NCI-H510A (cell line): ENCODE data around the gene ANKRD33B.

Experiments
- DNase-seq: peaks from one replicate; lab custom pipeline; 2025; lab: John Stamatoyannopoulos, UW

Gene ANKRD33B

DNA sequence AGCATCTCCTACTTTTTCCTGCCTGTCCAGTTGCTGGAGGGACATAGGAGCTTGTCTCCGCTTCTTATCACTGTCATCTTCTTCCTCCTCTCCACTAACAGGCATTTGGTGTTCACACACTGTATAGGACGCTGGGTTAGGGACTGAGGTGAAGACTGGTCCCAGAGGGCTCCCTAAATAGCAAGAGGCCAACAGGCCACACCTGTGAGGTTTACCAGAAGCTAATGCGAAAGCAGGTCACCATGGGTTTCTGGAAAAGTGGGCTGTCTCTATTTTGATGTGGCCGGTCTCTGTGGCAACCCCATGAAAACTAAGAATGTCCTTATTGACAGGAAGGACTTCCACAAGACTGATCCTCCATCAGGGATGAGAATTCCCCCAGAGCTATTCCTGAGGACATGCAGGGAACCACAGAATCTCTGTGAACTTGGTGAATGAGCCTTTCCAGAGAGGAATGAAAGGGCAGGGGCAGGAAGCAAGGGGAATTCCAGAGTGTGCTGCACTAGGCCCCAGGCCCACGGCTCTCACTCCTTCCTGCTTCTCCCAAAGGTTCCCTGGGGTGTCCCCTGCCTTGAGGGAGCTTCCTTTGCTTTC, 135.5 kb downstream of the ANKRD33B start:
- DNase-seq = no peak

DNA sequence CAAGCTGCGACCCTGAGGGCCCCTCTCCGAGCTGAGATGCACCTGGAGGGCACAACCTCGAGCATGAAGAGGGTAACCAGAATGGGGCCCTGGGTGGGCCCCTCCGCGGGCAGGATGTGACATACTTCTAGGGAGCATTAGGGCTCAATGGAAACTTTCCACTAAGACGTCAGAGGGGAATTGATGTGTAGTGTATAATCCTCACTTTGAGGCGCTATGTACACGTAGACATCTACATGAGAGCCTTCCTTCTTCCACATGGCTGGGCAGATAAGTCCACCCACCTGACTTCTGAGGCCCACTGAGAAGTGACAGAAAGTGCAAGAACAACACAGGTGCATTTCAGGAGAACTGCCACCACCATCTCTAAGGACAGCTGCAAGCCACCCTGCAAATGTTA, 136.1 kb downstream of the ANKRD33B start:
- DNase-seq = no peak

DNA sequence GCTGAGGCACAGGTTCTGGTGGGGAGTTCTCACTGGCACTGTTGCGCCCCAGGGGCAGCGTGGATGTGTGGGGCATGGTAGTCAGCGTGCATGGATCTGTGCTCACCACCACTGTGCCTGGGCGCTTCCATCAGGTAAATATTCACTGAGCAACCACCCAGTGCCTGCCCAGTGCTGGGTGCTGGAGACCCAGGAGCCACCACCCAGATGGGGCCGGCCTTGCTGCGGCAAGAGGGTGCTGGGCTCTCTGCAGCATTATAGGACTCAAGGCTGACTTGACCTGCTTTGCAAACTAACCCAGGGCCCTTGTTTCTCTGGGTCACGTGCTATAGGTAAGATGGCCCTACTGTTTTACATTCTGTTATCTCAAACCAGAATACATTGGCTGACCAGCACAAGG, 136.6 kb downstream of the ANKRD33B start:
- no peak for DNase-seq

DNA sequence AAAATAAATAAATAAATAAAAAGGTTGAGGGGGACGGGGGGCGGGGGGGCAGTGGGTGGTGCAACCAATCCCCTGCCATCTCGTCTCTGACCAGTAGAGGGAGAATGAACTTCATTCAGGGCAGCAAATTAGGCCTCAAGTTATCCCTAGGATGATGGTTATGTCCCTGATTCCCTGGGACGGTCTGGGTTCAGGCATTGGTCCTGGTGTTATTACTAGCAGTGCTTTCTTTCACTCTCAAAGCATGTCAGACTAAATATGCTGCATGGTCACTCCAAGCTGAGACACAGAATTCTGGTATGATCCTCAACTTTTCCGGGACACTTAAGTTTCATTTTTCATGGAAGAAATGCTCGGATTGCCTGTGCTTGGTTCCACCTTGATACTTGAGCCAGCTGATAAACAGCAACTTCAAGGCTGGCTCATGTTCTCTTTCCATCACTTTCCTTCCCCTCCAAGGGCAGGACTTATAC, 137.7 kb downstream of the ANKRD33B start:
- no peak for DNase-seq

DNA sequence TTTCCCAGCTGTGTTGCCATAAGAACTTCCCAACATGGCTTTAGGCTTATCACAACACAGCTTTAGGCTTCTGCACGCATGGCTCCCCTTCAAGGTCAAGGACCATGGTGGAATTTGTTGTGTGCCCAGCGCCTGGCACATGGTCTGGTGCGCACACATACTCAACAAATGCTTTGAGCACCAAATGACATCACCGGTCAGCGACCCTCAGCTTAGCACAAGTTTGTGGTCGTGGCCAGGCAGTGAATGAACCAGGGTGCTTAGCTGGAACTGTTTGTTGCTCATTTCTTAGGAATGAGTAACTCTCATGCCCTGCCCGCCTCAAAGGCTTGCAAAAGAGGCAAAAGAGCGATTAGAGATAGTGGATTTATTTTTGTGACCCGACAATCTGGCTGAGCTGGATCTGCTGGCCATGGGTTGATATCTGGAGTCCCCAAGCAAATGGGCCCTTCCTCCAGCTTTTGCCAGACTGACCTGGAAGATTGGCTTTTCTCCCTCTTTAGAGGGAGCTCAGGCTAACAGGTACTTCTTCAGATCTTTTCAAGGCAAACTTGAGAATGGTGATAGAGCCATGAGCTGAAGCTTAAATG, 138.3 kb downstream of the ANKRD33B start:
- no peak for DNase-seq

DNA sequence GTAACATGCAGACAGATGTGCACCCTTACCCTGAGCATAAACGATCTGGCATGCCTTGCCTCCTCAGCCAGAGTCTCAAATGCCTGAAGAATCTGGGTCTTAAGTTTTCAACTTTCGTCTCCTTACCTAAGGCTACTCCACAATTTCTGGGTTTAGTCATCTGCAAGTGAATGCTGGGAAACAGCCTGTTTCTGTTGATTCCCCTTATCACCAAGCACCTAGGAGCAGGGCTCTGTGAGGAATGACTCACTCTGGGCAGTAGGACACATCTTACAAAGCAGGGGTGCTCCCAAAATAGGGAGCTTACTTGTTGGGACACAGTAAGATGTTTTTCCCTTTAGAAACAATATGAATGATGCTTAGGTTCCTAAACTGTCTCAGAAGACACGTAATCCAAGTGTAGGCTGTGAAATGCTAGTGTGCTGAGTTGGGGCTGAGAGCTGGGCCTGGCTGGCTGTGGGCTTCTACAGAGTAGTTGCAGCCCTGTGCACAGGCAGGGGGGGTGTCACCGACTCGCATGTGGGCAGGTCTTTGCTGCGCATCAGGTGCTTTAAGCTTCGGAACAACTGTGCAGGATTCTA, 139.1 kb downstream of the ANKRD33B start:
- no peak for DNase-seq

DNA sequence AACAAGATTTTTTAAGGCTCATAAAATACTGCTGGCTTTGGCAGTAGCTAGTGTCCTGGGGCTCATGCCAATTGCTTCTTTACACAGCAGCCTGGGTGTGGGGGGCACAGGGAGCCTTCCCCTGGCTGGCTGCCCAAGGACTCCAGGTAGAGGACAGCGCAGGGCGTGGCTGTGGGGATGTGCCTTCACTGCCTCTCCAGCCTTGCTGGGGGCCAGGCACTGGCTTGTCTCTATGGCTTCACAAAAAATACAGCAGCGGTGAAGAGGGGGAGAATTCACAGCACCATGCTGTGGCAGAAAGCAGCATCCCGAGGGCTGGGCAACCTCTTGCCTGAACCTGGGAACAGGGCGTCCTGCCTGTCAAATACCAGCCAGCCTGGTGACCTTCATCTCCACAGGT, 139.8 kb downstream of the ANKRD33B start:
- no peak for DNase-seq

DNA sequence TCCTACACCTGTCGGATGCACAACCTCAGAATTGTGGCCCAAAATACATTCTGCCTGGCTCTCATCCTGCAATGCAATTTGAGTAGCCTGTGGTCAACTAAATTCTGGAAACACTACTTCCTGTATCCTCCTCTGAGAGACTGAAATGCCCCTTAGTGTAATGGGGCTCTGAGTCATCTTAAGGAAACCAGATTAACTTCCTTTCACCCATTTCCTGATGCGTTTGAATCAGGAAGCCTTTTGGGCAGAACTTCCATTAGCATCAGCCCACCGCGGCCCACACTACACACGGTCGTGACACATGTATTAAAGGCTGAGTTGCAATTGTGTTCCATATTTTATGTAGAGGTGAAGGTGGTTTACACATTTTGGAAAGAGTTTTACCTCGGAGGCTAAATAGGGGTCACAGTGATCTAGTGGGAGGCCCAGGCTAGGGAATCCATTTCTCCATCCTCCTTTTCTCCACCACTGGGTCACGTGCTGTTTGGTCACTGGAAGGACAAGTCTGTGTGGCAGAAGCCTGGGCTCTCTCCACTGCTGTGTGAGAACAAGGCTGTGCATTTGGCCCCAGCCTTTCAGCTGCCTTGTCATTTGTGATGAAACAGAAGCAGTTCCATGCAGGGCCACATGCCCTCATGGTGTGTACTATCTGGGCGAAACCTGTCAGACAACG, 141.2 kb downstream of the ANKRD33B start:
- no peak for DNase-seq

DNA sequence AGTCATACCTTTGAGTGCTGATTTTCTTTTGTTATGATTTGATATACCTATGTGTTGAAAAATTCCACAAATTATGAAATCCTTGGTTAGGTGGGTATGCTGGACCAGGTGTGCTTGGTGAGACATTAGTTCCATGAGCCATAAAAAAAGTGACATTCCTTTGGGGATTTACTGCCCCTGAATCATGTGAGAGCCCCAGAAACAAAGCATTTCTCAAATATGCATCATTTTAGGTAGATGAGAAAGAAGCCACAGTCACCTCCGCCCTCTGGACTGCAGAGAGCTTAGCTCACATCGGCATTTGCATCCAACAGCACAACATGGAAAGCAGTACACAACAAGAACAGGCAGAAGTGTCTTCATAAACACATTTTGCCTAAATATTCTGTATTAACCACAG, 141.9 kb downstream of the ANKRD33B start:
- DNase-seq = no peak

DNA sequence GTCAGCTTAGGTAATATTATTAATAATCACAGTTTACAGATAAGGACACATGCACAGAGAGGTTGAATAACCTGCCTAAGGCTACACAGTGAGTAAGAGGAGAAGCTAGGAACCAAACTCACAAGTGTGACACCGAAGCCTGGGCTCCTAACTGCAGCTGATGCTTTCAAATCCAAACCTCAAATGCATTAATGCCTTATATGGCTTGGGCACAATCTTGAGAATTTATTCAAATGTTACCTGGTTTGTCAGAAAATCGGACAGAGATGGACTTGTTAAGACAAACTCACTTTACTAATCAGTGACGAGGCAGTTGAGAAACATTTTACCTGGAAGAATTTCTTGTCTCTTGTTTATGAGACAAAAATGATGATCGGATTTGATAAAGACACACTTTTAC, 142.5 kb downstream of the ANKRD33B start:
- DNase-seq = no peak
